ENCODE data around the gene TLCD1.

Gene TLCD1

GRCh38 chr17:28685366-28685765 is 40.7 kb downstream of the TLCD1 start (continued):
- TF ChIP-seq OSR2 (tag by site-specific recombination; IDR thresholded peaks at IDR 0.05) (no peak), ZIC2 (tag by site-specific recombination; IDR thresholded peaks at IDR 0.05) (no peak), ZNF223 (tag by site-specific recombination; IDR thresholded peaks at IDR 0.05) (no peak), ZNF501 (tag by site-specific recombination; IDR thresholded peaks at IDR 0.05) (no peak), ZNF585B (tag by site-specific recombination; IDR thresholded peaks at IDR 0.05) (no peak), TRIM28 (IDR thresholded peaks at IDR 0.05; ENCODE audit: borderline replicate concordance, low read length) (no peak), ZNF266 (tag by site-specific recombination; IDR thresholded peaks at IDR 0.05; ENCODE audit: low read depth) (no peak)
- TF ChIP-seq, protein P1, sequence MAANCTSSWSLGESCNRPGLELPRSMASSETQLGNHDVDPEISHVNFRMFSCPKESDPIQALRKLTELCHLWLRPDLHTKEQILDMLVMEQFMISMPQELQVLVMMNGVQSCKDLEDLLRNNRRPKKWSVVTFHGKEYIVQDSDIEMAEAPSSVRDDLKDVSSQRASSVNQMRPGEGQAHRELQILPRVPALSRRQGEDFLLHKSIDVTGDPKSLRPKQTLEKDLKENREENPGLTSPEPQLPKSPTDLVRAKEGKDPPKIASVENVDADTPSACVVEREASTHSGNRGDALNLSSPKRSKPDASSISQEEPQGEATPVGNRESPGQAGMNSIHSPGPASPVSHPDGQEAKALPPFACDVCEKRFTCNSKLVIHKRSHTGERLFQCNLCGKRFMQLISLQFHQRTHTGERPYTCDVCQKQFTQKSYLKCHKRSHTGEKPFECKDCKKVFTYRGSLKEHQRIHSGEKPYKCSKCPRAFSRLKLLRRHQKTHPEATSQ (tag by site-specific recombination; IDR thresholded peaks at IDR 0.05), result no peak

DNA sequence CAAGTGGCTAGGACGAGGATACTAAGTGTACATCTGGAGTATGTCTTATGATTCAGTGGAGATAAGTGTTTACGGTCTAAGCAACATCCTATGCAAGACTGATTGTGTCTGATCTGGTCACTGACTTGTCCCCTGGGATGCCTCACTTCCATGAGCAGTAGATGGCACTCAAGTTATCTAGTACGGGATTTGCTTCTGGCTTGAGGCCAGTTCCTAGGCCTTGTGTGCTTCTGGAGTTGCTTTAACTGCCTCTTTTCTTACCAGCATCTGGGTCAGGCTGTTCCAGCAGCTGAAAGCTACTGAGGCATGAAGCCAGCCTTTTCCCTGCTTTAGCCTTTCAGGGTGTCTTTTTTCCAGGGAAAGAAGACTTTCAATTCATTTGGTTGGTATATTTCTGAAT is 41.1 kb downstream of the TLCD1 start:
- CTCF ChIA-PET, result interaction anchor here (0.6 to 1.2 kb wide), 3 partner anchors 17 to 43 kb away, joined by 3 to 5 read pairs (median 3); no protein-coding TSS in a partner anchor
- no peak overlapping the region; the same call in 1 of the 2 replicates for H3K27ac ChIP-seq (ENCODE audit: extremely low read depth, low read depth, low read length)
- TF ChIP-seq ZNF10 (tag by site-specific recombination; IDR thresholded peaks at IDR 0.05) (peak; percentile 66; the same call in 1 of the 2 replicates), CTCF (tag by site-specific recombination; IDR thresholded peaks at IDR 0.05) (peak; percentile 67; the same call in 1 of the 2 replicates), ZNF140 (tag by site-specific recombination; IDR thresholded peaks at IDR 0.05) (no peak), ZEB2 (tag by site-specific recombination; IDR thresholded peaks at IDR 0.05) (0 out of 2 replicates have a peak, but pooled peaks have one; percentile 26), EGR2 (tag by site-specific recombination; IDR thresholded peaks at IDR 0.05; ENCODE audit: low read depth) (no peak), ZNF654 (tag by site-specific recombination; IDR thresholded peaks at IDR 0.05; ENCODE audit: low read depth) (peak; percentile 65), KLF7 (tag by site-specific recombination; IDR thresholded peaks at IDR 0.05; ENCODE audit: borderline replicate concordance) (no peak), ZNF2 (tag by site-specific recombination; IDR thresholded peaks at IDR 0.05) (no peak), ZNF341 (tag by site-specific recombination; IDR thresholded peaks at IDR 0.05; ENCODE audit: low read depth) (0 out of 2 replicates have a peak, but pooled peaks have one; percentile 17), OSR2 (tag by site-specific recombination; IDR thresholded peaks at IDR 0.05) (peak; percentile 49)
- H3K36me3 ChIP-seq (ENCODE audit: control insufficient read depth in 2 of 2, insufficient read depth in 1 of 2, low read length in 2 of 2), result peaks cover 75 to 97% of the 10 kb centered on the region in 2 experiments
- POLR2A ChIA-PET, result no interaction called here
- H3K4me1 ChIP-seq (ENCODE audit: control insufficient read depth, insufficient read depth, low read length), result no peaks in the 10 kb centered on the region
- H3K4me3 ChIP-seq (ENCODE audit: low read depth, low read length), result no peak overlapping the region
- no peaks in the 10 kb centered on the region for H3K9me3 ChIP-seq (ENCODE audit: control insufficient read depth, insufficient read depth, low read depth, low read length)

DNA sequence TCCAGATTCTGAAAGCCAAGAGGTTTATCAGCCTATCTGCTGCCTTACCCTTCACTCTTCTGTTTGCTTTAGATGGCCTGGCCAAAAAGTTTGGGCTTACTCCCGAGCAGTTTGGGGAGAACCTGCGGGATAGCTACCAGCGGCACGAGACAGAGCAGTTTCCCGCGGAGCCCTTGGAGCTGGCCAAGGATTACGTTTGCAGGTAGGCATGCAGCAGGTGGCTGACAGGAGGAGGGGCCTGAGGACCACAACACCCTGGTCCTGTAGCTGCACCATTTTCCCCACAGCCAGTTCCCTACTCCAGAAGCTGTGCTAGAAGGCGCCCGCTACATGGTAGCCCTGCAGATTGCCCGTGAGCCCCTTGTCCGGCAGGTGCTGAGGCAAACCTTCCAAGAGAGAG is 43.4 kb downstream of the TLCD1 start:
- TF ChIP-seq SCRT2 (tag by site-specific recombination; IDR thresholded peaks at IDR 0.05), result peak; percentile 57; the same call in 1 of the 2 replicates
- TF ChIP-seq ZNF701 (tag by site-specific recombination; IDR thresholded peaks at IDR 0.05), result no peak
- no peak overlapping the region for H3K4me3 ChIP-seq (ENCODE audit: low read depth, low read length)
- H3K27ac ChIP-seq (ENCODE audit: extremely low read depth, low read depth, low read length), result 0 out of 2 replicates have a peak overlapping the region, but pooled peaks have one; percentile 11
- peaks cover 73 to 95% of the 10 kb centered on the region in 2 experiments for H3K36me3 ChIP-seq (ENCODE audit: control insufficient read depth in 2 of 2, insufficient read depth in 1 of 2, low read length in 2 of 2)
- H3K4me1 ChIP-seq (ENCODE audit: control insufficient read depth, insufficient read depth, low read length), result no peaks in the 10 kb centered on the region
- H3K9me3 ChIP-seq (ENCODE audit: control insufficient read depth, insufficient read depth, low read depth, low read length), result no peaks in the 10 kb centered on the region
- CTCF ChIA-PET, result interaction anchor here (1.1 to 1.8 kb wide), 3 partner anchors 9 to 67 kb away, joined by 3 to 5 read pairs (median 3); partner anchors contain the start of gene BLTP2
- POLR2A ChIA-PET, result interaction anchor here (1.1 to 1.8 kb wide), 3 partner anchors 12 to 42 kb away, joined by 3 to 5 read pairs (median 5); partner anchors contain the start of gene PROCA1
